AG08395 (cell line): Measurements from ENCODE around the gene GLTP.

Experiments
- DNase-seq: peaks from one replicate; pipeline ENCODE4 v3.0.0; 2012; ENCODE audit warnings: mixed read lengths, low spot score

Gene GLTP

DNA sequence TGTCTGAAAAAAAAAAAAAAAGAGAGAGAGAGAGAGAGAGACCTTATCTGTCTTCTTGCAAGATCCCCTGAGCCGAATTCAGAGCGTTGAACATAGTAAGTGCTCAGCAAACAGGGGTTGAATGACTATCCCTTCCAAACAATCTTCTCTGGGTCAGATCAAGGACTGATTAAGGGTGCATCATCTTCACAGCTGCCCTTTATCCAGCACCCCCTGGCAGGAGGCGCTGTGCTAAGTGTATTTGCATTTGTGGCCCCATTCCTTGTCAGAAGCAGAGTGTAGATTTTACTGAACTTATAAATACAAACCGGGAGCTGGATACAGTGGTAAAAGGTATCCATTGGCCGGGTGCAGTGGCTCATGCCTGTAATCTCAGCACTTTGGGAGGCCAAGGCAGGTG, 38.3 kb downstream of the GLTP start:
- DNase-seq: no peak

DNA sequence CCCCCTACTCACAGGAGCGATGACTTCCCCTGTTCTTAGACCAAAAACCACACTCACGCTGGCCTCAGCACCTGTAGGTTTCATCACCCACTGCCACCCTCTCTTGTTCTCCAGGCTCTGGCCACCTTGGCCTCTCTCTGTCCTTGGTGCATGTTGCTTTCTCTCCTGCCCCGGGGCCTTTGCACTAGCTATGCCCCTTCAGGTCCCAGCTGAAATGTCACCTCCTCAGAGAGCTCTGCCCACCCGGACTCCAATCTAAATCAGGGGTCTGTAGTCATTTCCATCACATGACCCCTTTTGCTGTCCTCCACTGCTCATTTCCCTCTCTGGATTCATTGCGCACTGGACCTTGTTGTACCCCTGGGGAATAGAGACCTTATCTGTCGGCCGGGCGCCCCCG, 39.0 kb downstream of the GLTP start:
- DNase-seq: no peak

DNA sequence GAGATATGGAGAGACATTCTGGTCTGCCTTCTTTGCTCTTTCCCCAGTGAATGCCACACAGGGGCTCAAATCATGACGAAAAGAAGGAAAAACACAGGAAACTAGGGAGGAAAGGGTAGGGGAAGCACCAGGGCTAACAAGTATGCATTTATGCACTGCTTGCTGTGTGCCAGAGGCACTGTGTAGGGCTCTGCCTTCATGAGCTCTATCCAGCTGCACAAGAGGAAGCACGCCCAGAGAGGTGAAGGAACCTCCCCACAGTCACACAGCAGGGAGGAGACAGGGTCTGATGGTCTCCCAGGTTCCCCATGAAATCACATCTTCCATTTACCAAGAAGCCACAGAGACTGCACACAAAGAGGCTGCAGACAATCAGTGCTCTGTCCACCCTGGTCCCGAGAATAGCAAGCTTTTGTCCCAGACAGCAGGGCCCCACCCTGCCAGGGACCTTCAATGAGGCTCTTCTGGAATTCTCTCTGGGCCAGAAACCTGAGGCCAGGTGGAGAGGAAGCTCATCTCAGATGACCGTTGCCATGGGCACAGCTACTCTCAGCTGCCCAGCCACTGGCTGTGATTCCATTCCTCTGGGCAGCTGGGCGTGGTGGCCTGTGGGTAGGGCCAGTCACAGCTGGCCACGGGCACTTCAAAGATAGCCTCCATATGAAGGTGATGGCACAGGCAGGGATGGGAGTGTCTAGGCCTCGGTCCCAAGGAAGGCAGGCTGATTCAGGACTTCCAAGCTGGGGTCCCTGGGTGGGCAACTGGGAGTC, 39.9 kb downstream of the GLTP start:
- no peak for DNase-seq

DNA sequence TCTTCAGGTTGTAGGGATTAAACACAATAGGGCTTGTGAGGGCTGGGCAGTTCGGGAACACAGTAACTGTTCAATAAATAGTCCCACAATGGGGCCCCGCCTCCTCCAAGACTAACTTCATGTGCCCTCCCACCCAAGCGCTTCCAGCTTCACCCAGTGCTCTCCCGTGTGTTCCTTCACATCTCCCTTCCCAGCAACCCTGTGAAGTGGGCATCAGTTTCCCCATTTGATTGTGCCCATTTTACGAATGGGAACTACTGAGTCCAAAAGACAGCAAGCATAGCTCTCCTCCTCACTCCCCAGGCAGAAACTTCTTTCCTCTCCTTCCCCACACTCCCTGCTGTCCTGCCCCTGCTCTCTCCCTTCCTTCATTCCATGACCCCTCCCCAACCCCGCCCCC, 40.9 kb downstream of the GLTP start:
- no peak for DNase-seq

DNA sequence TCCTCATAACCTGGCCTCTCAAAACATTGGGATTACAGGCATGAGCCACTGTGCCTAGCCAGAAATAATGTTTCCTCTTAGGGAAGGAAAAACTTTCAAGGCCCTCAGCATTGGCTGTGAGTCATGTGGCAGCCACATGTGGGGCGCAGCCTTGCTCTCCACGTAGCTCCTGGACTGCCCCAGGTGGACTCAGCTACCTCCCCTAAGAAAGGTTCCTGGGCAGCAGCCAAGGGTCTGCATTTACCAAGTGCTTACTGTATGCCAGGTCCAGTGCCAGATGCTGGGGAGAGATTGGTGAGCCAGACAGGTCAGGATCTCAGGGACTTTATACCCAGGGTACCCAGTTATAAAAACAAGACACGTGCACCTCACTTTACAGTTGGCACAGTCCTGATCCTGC, 43.4 kb downstream of the GLTP start:
- DNase-seq: no peak

DNA sequence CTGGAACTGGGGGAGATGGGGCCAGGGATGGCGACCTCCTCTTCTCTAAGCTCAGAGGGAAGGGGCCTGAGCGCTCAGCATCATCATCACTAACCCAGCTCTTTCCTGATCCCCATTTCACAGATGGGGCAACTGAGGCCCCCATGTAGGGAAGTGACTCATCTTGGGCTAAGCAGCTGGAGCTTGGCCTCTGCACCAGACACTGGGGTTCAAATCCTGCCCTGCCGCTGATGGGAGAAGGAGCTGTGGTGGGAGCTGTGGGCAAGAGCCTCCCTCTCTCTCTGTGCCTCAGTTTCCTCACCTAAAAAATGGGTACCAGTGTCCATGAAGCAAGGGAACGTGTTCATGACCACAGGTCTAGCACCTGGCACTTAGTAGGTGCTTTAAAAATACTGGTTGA, 44.5 kb downstream of the GLTP start:
- no peak for DNase-seq

DNA sequence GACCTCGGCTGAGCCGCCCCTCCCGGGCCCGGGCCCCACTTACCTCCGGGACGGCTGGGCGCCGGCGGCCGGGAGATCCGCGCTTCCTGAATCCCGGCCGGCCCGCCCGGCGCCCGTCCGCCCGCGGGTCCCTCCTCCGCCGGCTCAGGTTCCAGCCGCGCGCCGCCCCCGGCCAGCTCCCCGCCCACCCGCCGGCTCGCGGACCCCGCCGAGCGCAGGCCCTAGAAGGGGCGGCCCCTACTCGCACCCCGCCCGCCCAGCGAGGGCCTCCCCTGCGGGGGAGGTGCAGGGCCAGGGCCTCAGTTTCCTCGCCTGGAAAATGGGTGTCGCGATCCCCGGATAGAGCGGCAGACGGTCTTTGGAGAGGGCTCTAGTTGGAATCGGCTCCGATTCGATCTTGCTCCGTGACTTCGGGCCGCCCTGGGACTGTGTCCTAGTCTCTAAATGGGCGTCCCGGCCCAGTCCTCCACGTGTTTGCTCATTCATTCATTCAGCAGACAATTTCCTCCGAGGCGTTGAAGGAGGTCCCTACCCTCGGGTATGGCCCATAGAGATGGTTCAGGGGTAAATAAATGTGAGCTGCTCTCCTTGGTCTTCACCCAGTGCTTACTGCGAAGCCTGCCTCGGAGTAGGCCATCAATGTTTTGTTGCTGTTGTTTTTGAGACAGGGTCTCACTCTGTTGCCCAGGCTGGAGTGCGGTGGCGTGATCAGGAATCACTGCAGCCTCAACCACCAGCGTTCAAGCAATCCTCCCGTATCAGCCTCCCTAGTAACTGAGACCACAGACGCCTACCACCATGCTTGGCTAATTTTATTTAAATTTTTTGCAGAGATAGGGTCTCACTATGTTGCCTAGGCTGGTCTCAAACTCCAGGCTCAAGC, 46.8 kb downstream of the GLTP start, which contains the start of gene TRPV4:
TRPV4 (minus strand) TSS at position 92 of the 883 bp plus-strand sequence. CDS start 18,602 bp downstream, outside the sequence.
- peak; percentile 64 for DNase-seq

DNA sequence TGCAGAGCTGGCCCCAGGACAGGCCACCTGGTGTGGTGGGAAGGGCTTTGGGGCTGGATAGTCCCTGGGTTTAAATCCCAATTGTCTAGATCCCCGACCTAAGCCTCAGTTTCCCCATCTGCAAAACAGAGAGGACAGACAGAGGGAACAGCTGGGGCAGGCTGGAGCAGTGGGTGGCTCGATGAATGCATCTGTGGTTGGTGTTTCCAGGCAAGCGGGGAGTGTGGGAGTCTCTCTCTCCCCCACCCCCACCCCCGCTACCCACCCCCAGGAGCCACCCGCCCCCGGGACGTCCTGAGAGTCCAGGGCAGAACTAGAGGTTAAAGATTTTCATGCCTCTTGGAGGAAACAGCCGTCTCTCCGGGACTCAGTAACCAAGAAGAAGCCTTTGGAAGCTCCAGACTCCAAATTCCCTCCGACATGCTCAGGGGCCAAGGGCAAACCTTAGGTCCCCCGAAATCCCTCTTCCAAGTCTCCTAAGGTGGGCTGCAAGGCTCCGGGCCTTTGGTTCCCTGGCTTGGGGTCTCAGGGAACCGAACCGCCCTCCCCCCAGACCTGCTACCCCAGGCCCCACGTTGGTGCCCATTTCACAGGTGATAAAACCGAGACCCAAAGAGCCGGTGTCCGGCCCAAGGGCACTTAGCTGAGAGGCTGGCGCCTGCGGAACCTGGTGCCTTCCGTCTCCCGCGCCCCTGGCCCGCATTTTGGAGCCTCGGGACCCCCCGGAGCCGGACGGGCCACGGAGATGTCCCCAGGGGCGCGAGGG, 47.6 kb downstream of the GLTP start:
- DNase-seq: no peak

DNA sequence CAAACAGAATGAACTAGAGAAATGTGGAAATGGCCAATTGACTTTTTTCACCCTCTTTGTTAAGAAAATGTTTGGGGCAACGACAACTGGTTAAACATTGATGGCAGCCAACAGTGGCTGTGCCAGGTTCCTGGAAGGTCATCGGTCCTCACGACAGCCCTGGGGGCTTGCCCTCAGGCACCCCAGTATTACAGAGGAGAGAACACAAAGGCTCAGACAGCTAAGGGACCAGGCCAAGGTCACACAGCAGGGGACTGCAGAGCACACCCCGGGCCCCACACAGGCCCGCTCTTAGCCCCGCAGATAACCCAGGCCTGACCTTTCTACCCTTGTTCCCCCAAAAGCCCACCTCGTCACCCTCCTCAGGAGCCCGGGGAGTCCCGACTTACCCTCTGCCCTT, 48.4 kb downstream of the GLTP start:
- no peak for DNase-seq

DNA sequence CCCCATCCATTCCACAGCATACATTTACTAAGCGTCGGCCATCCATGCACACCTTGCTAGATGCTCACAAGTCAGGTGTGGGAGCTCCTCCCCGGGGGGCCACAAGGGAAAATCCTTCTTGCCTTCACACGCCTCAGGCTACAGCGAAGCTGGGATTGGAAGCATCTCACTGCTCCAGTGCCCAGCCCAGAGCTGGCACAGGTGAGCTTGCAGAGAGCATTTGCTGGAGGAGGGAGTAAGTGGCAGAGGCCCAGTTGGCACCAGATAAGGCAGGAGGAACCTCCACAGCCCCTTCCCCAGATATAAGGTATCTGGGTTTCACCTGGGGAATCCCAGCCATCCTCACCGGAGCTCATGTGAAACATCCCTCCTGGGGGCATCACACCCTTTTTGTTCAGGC, 49.0 kb downstream of the GLTP start:
- DNase-seq: no peak

DNA sequence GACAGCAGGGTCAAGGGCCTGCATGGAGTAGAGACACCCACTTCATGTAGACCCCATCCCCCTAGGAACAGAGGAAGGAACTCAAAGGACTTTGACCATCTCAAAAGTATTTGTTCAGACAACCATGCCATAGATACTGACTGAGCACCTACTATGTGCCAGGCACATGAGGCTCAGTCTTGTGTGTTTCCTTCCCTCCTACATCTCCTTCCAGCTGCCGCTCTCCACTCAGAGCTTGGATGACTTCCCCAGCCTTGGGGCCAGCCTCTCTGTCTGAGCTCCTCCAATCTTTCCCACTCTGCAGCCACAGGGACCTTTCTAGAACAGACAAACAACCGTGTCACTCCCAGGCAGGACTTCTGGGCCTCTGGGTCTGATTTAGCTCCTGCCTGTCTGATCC, 49.6 kb downstream of the GLTP start:
- no peak for DNase-seq

DNA sequence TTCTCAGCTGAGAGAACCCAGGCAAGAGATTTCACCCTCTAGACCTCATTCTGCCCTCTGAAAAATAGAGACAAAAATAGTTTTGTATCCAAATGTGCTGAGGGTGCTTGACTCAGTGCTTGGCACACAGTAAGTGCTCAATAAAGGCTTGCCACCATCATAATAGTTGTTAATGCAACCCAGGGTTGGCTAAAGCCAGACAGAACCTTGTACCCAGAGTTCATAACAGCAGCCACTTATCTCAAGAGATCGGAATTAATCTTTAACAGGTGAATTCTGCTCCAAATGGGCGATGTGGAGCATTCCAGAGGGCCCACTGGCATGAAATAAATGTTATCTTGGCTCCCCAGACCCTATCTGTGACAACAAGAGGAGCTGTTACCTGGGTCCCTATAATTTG, 50.1 kb downstream of the GLTP start:
- DNase-seq: no peak

DNA sequence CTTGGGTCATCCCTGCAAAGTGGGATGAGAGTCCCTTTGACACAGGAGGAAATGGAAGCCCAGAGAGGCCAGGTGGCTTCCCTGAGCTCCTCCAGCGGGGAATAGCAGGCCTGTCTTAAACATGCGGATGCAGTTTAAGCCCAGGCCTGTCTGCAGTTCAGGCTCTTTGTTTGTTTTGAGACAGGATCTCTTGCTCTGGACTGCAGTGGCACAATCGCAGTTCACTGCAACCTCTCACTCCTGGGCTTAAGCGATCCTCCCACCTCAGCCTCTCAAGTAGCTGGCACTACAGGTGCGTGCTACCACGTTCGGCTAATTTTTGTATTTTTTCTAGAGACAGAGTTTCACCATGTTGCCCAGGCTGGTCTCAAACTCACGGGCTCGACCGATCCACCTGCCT, 50.7 kb downstream of the GLTP start:
- no peak for DNase-seq

DNA sequence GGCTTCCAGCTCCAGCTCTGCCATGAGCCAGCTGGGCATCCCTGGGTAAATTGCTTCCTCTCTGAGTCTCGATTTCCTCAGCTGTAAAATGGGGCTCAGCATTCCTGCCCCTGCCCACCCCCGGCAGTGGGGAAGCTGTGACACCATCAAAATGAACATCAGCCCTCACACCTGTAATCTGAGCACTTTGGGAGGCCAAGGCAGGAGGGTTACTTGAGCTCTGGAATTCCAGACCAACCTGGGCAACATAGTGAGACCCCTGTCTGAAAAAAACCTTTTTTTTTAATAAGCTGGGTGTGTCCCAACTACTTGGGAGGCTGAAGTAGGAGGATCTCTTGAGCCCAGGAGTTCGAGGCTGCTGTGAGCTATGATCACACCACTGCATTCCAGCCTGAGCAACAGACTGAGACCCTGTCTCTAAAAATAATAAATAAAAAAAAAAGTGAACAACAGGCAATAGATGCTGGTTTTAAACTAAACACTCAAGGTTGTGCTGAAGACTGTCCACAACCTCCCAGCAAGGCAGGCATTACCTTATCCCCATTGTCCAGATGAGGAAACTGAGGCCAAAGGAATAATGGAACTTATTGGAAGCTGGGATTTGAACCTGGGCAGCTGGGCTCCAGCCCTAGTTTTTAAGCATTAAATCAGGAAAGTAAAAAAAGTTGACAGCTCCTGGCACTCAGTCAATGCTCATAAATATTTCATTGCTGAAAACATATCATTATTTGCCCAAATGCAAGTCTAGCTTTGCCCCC, 51.4 kb downstream of the GLTP start:
- DNase-seq: no peak

DNA sequence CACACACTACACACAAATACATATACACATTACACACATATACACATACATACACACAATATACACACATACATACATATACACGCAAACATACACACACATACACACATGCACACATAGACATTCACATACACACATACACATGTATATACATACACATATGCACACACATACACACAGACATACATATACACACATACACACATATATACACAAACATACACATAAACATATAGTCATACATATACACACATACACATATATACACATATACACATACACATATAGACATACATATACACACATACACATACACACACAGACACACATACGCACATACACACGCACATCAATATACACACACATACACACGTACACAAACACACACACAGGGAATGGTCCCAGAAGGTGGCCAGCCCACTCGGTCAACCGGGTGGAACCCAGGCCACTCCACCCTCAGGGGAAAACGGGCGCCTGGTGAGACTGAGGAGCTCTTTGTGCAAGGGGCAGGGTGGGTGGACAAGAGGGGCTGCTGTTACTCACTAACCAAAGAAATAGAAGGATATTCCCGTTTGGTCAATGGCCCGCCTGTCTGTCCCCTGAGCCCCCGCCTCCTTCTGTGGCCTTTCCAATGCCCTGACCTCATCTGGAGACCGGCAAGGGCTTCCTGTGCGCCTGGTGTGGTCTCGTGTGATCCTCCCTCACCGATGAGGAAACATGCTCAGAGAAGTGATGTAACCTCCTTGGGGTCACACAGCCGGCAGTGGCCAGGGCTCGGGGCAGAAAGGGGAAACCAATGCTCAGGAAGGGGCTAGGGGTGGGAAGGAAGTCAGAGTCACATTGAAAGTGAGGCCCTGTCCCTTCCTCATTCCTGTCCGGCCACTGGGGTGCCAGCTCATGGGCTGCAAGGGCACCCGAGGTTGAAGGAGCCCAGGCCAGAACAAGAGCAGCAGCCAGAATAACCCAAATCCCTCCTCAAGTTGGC, 52.5 kb downstream of the GLTP start:
- DNase-seq: no peak

DNA sequence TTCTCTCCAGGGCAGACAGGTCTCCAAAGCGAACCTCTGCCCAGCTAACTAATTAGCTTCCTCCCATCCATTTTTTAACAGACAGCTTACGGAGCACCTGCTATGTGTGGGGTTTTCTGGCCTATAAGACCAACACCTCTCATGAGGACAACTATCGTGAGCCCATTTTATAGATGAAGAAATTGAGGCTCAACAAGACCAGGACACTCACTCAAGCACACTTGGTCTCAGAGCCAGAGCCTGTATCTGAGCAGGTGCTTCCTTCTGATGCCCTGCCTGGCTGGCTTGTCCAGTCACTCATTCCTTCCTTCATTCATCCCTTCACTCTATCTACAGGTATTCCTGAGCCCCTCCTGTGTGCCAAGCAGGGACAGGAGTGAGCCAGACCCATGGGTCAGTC, 53.3 kb downstream of the GLTP start:
- DNase-seq: no peak

DNA sequence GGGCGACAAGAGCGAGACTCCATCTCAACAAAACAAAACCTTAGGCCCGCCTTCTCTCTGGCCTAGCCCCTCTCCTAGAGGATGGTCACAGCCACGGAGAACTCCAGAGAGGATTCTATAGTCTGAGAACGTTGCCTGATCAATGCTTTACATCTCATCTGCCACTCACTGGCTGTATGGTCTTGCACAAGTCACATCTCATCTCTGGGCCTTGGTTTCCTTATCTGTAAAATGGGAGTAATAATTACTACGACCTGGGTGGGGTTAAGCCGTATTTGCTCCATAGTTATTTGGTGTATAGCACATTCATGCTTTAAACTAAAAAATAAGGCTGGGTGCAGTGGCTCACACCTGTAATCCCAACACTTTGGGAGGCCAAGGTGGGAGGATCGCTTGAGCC, 55.6 kb downstream of the GLTP start:
- no peak for DNase-seq

DNA sequence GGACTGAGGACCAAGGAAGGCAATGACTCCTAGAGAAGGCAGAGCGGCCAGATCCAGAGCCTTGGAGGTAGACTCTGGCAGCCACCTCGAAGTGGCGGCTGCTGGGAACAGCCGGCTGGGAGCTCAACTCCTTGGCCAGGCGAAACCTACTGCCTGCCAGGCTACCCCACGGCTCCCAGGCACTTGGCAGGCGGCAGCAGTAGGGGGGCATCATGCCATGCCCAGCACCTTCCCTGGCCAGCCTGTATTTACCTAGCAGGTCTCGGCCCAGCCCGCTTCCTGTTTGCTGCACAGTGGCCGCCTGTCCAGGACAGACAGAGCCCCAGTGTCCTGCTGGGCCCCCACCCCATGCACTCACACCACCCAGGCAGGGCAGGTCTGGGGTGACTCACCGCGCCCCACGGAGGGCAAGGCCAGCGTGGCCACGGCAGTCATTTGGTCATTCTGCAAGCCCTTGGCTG, 57.4 kb downstream of the GLTP start:
- no peak for DNase-seq

DNA sequence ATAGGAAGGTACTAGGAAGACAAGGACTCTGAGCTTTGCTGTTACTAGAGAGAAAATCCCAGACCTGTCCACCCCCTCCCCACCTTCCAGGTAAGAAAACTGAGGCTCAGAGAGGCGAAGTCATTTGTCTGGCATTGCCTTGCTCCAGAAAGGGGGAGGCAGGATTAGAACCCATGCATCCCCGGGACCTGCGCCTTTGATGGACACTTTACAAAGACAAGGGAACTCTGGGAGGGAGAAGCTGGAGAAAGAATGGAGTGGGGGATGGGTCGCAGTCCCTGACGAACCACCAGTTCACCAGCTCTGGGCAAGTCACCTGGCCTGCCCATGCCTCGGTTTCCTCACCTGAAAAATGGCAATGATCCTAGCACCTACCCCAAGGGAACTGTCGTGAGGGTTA, 57.9 kb downstream of the GLTP start:
- DNase-seq: no peak

DNA sequence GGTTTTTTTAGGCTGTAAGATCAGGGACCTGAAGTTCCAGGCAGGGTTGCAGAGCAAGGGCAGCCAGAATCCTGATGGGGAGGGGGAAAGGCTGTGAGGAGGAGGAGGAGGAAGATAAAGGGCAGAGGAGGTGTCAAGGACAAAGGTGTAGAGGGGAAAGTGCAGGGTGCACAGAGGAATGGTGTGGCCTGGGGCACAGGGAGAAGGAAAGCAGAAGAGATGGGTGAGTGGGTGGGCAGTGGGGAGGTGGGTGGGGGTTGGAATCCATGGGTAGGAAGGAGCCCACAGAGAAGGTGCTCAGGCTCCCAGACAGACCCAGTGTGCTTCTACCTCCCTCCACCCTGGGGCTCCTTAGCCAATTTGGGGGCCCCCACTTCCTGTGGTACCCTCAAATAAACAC, 58.4 kb downstream of the GLTP start:
- no peak for DNase-seq
